ENCODE measurements around the gene VAV1. TPM values are rescaled to one million over a fixed set of nuclear protein-coding genes. Genes with fewer than 3 reads are reported as not detected.

Gene VAV1
- total and polyA plus RNA-seq, 2 of the 8 experiments (the other 6 are each of a cell fraction or from before 2014, with no cell fraction given), result 0.21 to 0.22 TPM

GRCh38 chr19:6813659-6814058 is 41.2 kb downstream of the VAV1 start:
- Histone ChIP-seq H3K9ac (replicated peaks in 1 of 4; ENCODE audit: extremely low read depth in 1 of 4, low read depth in 3 of 4, low read length in 3 of 4) (no peak overlapping the region), H4K91ac (replicated peaks; ENCODE audit: insufficient read length, low read length) (no peak overlapping the region), H2BK20ac (ENCODE audit: low read length) (no peak overlapping the region), H3K27ac (ENCODE audit: low read depth, low read length) (no peak overlapping the region), H2BK12ac (ENCODE audit: low read depth, low read length) (no peak overlapping the region), H3K56ac (replicated peaks; ENCODE audit: insufficient read length, low read depth, low read length) (no peak overlapping the region), H4K20me1 (replicated peaks in 1 of 2; ENCODE audit: control insufficient read depth in 1 of 2, insufficient read depth in 2 of 2, low read length in 2 of 2) (no peaks in the 10 kb centered on the region), H3K18ac (ENCODE audit: extremely low read depth, low read length) (no peak overlapping the region), H2AFZ (ENCODE audit: low read length) (no peak overlapping the region), H3K27me3 (replicated peaks in 1 of 4; ENCODE audit: control insufficient read depth in 3 of 4, extremely low read depth in 1 of 4, insufficient read depth in 3 of 4, low read length in 3 of 4) (no peaks in the 10 kb centered on the region), H3K79me2 (ENCODE audit: control insufficient read depth in 1 of 2, insufficient read depth in 2 of 2, low read length in 2 of 2) (no peaks in the 10 kb centered on the region), H3K9me3 (ENCODE audit: insufficient read depth in 2 of 2, low read depth in 1 of 2, low read length in 1 of 2) (peaks cover 30 to 56% of the 10 kb centered on the region in 2 experiments), H2BK5ac (ENCODE audit: low read depth, low read length) (no peak overlapping the region), H3K79me1 (ENCODE audit: low read depth, low read length) (no peaks in the 10 kb centered on the region), H2AK5ac (ENCODE audit: low read depth, low read length) (no peak overlapping the region), H4K5ac (ENCODE audit: insufficient read length, low read depth, low read length) (no peak overlapping the region), H3K14ac (ENCODE audit: insufficient read length) (no peak overlapping the region), H3K4me2 (ENCODE audit: insufficient read depth in 1 of 2, low read depth in 2 of 2, low read length in 2 of 2) (no peak overlapping the region), H3K23ac (ENCODE audit: insufficient read length) (no peak overlapping the region), H2BK15ac (ENCODE audit: low read length) (no peak overlapping the region), H3K36me3 (ENCODE audit: control insufficient read depth in 2 of 4, insufficient read depth in 4 of 4, low read length in 3 of 4) (no peaks in the 10 kb centered on the region), H3K4me3 (ENCODE audit: extremely low read depth in 1 of 4, insufficient read depth in 2 of 4, low read depth in 3 of 4, low read length in 4 of 4) (no peak overlapping the region), H4K8ac (ENCODE audit: extremely low read depth, insufficient read depth, low read length) (no peak overlapping the region), H2BK120ac (replicated peaks; ENCODE audit: low read depth, low read length) (no peak overlapping the region), H3K4me1 (replicated peaks in 1 of 4; ENCODE audit: control insufficient read depth in 3 of 4, insufficient read depth in 4 of 4, low read length in 3 of 4) (no peaks in the 10 kb centered on the region), H3K23me2 (ENCODE audit: low read depth, low read length) (peaks cover 2% of the 10 kb centered on the region; the same call in 1 of the 2 replicates), H3K4ac (replicated peaks; ENCODE audit: insufficient read length, low read depth, low read length) (no peak overlapping the region)
- WGBS, 2 experiments (ENCODE audit: extremely low coverage in 1 of 2, insufficient coverage in 1 of 2, insufficient read length in 1 of 2, insufficient replicate concordance in 2 of 2, low coverage in 1 of 2, low lambda C conversion rate in 2 of 2, missing lambda C conversion rate in 1 of 2), result 87% methylated on average over 4 of the region's 4 CpGs; no CpG with 5 or more reads in 1 of the 2 experiments
- ChIA-PET CTCF (ENCODE audit: partially characterized antibody) (interaction anchor here (1.0 to 1.2 kb wide), 3 partner anchors 12 to 50 kb away, joined by 3 to 4 read pairs (median 3); no protein-coding TSS in a partner anchor), POLR2A (ENCODE audit: partially characterized antibody) (interaction anchor here (1.7 kb wide), 1 partner anchor 9 kb away, joined by 3 read pairs; no protein-coding TSS in a partner anchor)
- DNase-seq (ENCODE audit: low read depth in 1 of 2, low spot score in 2 of 2), result no peak
- no peak for FAIRE-seq
- TF ChIP-seq SUZ12 (IDR thresholded peaks at IDR 0.05; ENCODE audit: low read length) (no peak), MAX (IDR thresholded peaks at IDR 0.05) (no peak), RBBP5 (IDR thresholded peaks at IDR 0.05; ENCODE audit: borderline replicate concordance, low read depth, low read length) (no peak), SIN3A (conservative IDR thresholded peaks at IDR 0.05 in 1 of 2, IDR thresholded peaks at IDR 0.05 in 1 of 2; ENCODE audit: low read depth in 1 of 2, low read length in 2 of 2) (no peak), HDAC6 (IDR thresholded peaks at IDR 0.05; ENCODE audit: low read depth, low read length) (no peak), CBX5 (IDR thresholded peaks at IDR 0.05; ENCODE audit: low read depth, low read length) (no peak), JUND (IDR thresholded peaks at IDR 0.05; ENCODE audit: low read length) (no peak), CEBPB (IDR thresholded peaks at IDR 0.05; ENCODE audit: low read depth, low read length) (no peak), ATF2 (IDR thresholded peaks at IDR 0.05; ENCODE audit: low read length) (no peak), EP300 (IDR thresholded peaks at IDR 0.05; ENCODE audit: borderline replicate concordance in 1 of 2, low read depth in 2 of 2, low read length in 2 of 2) (no peak), RXRA (IDR thresholded peaks at IDR 0.05; ENCODE audit: insufficient read depth, low read depth, low read length) (no peak)

Data from H1 (cell line).